GM12865 (cell line): ENCODE data around the gene TLCD2.

Source experiments
- DNase-seq: peaks from one replicate; pipeline ENCODE4 v3.0.0; 2010; ENCODE audit warnings: low read depth
- H3K4me3 ChIP-seq: 2 replicates; pipeline ENCODE4 v1.5.1; 2011; ENCODE audit warnings: mild to moderate bottlenecking, low read depth, low read length, control low read depth
- TF ChIP-seq, protein P1 (sequence below): IDR thresholded peaks from 2 replicates; pipeline ENCODE4 v1.5.1; 2011; ENCODE audit warnings: low read length, control low read depth, low read depth, inconsistent platforms; ENCODE audit not compliant: insufficient read depth; ENCODE audit errors: missing control alignments

TLCD2 gene

GRCh38 chr17:1735418-1735817 is 25.2 kb upstream of the TLCD2 start:
- TF ChIP-seq, protein P1, sequence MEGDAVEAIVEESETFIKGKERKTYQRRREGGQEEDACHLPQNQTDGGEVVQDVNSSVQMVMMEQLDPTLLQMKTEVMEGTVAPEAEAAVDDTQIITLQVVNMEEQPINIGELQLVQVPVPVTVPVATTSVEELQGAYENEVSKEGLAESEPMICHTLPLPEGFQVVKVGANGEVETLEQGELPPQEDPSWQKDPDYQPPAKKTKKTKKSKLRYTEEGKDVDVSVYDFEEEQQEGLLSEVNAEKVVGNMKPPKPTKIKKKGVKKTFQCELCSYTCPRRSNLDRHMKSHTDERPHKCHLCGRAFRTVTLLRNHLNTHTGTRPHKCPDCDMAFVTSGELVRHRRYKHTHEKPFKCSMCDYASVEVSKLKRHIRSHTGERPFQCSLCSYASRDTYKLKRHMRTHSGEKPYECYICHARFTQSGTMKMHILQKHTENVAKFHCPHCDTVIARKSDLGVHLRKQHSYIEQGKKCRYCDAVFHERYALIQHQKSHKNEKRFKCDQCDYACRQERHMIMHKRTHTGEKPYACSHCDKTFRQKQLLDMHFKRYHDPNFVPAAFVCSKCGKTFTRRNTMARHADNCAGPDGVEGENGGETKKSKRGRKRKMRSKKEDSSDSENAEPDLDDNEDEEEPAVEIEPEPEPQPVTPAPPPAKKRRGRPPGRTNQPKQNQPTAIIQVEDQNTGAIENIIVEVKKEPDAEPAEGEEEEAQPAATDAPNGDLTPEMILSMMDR: no peak
- no peak overlapping the region for H3K4me3 ChIP-seq
- DNase-seq: no peak

DNA sequence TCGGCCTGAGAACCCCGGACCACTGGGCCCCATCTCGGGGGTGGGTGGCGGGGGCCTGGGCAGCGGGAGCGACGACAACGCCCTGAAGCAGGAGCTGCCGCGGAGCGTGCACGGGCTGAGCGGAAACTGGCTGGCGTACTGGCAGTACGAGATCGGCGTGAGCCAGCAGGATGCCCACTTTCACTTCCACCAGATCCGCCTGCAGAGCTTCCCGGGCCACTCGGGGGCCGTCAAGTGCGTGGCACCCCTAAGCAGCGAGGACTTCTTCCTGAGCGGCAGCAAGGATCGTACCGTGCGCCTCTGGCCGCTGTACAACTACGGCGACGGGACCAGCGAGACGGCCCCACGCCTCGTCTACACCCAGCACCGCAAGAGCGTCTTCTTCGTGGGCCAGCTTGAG is 23.6 kb upstream of the TLCD2 start:
- TF ChIP-seq, protein P1: no peak
- no peak for DNase-seq
- no peak overlapping the region for H3K4me3 ChIP-seq

GRCh38 chr17:1732833-1733321 is 22.7 kb upstream of the TLCD2 start:
- TF ChIP-seq, protein P1: no peak
- H3K4me3 ChIP-seq: no peak overlapping the region
- no peak for DNase-seq

- no peak for DNase-seq
- TF ChIP-seq, protein P1: no peak
- no peak overlapping the region for H3K4me3 ChIP-seq
Observed at GRCh38 chr17:1732241-1732832, 22.2 kb upstream of the TLCD2 start.

GRCh38 chr17:1731194-1731506 is 21.0 kb upstream of the TLCD2 start:
- TF ChIP-seq, protein P1: no peak
- no peak overlapping the region for H3K4me3 ChIP-seq
- no peak for DNase-seq

- no peak for DNase-seq
Observed at GRCh38 chr17:1730326-1731193, 20.4 kb upstream of the TLCD2 start.

More at GRCh38 chr17:1730326-1731193, 20.4 kb upstream of the TLCD2 start:
- H3K4me3 ChIP-seq: no peak overlapping the region
- TF ChIP-seq, protein P1: no peak
